Stomach (tissue), 9 donors: ENCODE measurements around the gene XYLT1. TPM values are rescaled to one million over a fixed set of nuclear protein-coding genes. Genes with fewer than 3 reads are reported as not detected.

Experiments
- DNase-seq, 2 donors: peaks; one replicate each; pipeline versions ENCODE4 v3.0.0 to v3.0.0-alpha.2; 2013 to 2019
- H3K27ac ChIP-seq, 5 donors: fragments of 200-600 bp in 4 of 5; sonication (generic) in 4 of 5; one replicate each; pipeline ENCODE4 v1.5.1; 2013 to 2019; ENCODE audit warnings: mild to moderate bottlenecking in 1 of 5, moderate library complexity in 1 of 5
- H3K27me3 ChIP-seq, 3 donors: fragments of 200-600 bp; sonication (generic); one replicate each; pipeline ENCODE4 v1.5.1; 2017 to 2019; ENCODE audit warnings: mixed run types in 1 of 3
- H3K36me3 ChIP-seq, 4 donors: fragments of 200-600 bp; sonication (generic); 1 replicate in 3 of 4; 2 replicates in 1 of 4; pipeline ENCODE4 v1.5.1; 2016 to 2019
- H3K4me1 ChIP-seq, 4 donors: fragments of 200-600 bp; sonication (generic); one replicate each; pipeline ENCODE4 v1.5.1; 2016 to 2019
- H3K4me3 ChIP-seq, 4 donors: fragments of 200-600 bp; sonication (generic) in 3 of 4; one replicate each; pipeline ENCODE4 v1.5.1; 2016 to 2019; ENCODE audit warnings: mild to moderate bottlenecking in 1 of 4
- H3K9me3 ChIP-seq, 4 donors: fragments of 200-600 bp; sonication (generic); one replicate each; pipeline ENCODE4 v1.5.1; 2016 to 2019
- CTCF ChIP-seq, 7 experiments: fragments of 450-650 bp in 4 of 7; fragments of 200-600 bp in 3 of 7; sonication (generic) in 3 of 7; IDR thresholded peaks; one replicate each; pipeline ENCODE4 v1.5.1; 2016 to 2019; ENCODE audit warnings: antibody characterized with exemption in 7 of 7, control low read depth in 2 of 7, mild to moderate bottlenecking in 1 of 7
- EP300 ChIP-seq: sonication (generic); formaldehyde crosslinking; IDR thresholded peaks from one replicate; pipeline ENCODE4 v1.6.1; 2017; ENCODE audit warnings: antibody characterized with exemption
- POLR2A ChIP-seq, 4 donors: fragments of 450-650 bp; IDR thresholded peaks; one replicate each; pipeline ENCODE4 v1.6.1; 2016; ENCODE audit warnings: antibody characterized with exemption in 4 of 4, control low read depth in 2 of 4, mild to moderate bottlenecking in 1 of 4, moderate library complexity in 1 of 4
- POLR2AphosphoS5 ChIP-seq, 3 donors: sonication (generic); formaldehyde crosslinking; IDR thresholded peaks; one replicate each; pipeline ENCODE4 v1.6.1; 2016; ENCODE audit warnings: antibody characterized with exemption in 3 of 3
- WGBS, 5 donors: extraction: QIAGEN DNeasy Blood & Tissue Kit in 3 of 5; methylation state at CpG; one replicate each; pipeline versions ENCODE4 v1.1.5 to v1.1.7; 2013 to 2018; 5-methylcytosine and 5-hydroxymethylcytosine counted together
- intact Hi-C: fragments of 100-400 bp; cut with DNase I; formaldehyde crosslinking; loops from one replicate; pipeline ENCODE4 v1.15.1; 2023; ENCODE audit warnings: low total_unique reads
- polyA plus RNA-seq, 3 donors: library from polyadenylated mRNA; stranded (reverse); fragments of 200-250 nt; gene quantifications; one replicate each; pipeline ENCODE4 v1.2.3, GENCODE V29; 2013
- total RNA-seq, 5 donors: library from RNA; depleted of rRNA; stranded (reverse); fragments of >200 nt; gene quantifications; one replicate each; pipeline versions ENCODE4 v1.1.0 to v1.2.3, GENCODE V29; 2014 to 2016
- donor health status: healthy with polysubstance abuse.
- donor health status: Bipolar disorder and iron deficiency.
- donor health status: healthy.

The XYLT1 gene
- total and polyA plus RNA-seq, 8 donors: 0.87 to 59.5 (median 9.5) TPM

GRCh38 chr16:17257426-17258023 lies 213.2 kb downstream of the XYLT1 start:
- WGBS, 5 donors: 87 to 92% (median 91%) methylated on average over 13 of the region's 13 CpGs
- H3K36me3 ChIP-seq: peaks cover 0 to 14% (median 6%) of the 10 kb centered on the region in 4 donors
- no peaks in the 10 kb centered on the region for H3K27me3 ChIP-seq
- no peaks in the 10 kb centered on the region for H3K9me3 ChIP-seq
- H3K4me1 ChIP-seq: peaks cover 0 to 8% (median 5%) of the 10 kb centered on the region in 4 donors
- no peak overlapping the region for H3K4me3 ChIP-seq
- intact Hi-C loops: no loop called here
- TF ChIP-seq EP300 (no peak), CTCF (IDR thresholded peaks at IDR 0.05) (no peak), POLR2A (IDR thresholded peaks at IDR 0.05) (no peak), POLR2AphosphoS5 (IDR thresholded peaks at IDR 0.05) (no peak)
- no peak overlapping the region for H3K27ac ChIP-seq
- no peak for DNase-seq

GRCh38 chr16:17252701-17253100 lies 218.1 kb downstream of the XYLT1 start:
- TF ChIP-seq CTCF (IDR thresholded peaks at IDR 0.05): no peak
- no peak for TF ChIP-seq EP300
- no peak for TF ChIP-seq POLR2AphosphoS5 (IDR thresholded peaks at IDR 0.05)
- no peak for TF ChIP-seq POLR2A (IDR thresholded peaks at IDR 0.05)
- no peaks in the 10 kb centered on the region for H3K27me3 ChIP-seq
- H3K27ac ChIP-seq: no peak overlapping the region
- no peak for DNase-seq
- H3K36me3 ChIP-seq: peaks cover 0 to 8% (median 0%) of the 10 kb centered on the region in 4 donors
- intact Hi-C loops: no loop called here
- no peaks in the 10 kb centered on the region for H3K9me3 ChIP-seq
- H3K4me1 ChIP-seq: peaks cover 0 to 1% (median 0%) of the 10 kb centered on the region in 4 donors
- 92 to 98% (median 96%) methylated on average over 3 of the region's 3 CpGs for WGBS, 5 donors
- no peak overlapping the region for H3K4me3 ChIP-seq

GRCh38 chr16:17252064-17252463 lies 218.7 kb downstream of the XYLT1 start:
- 87 to 94% (median 90%) methylated on average over 6 to 7 of the region's 7 CpGs for WGBS, 5 donors
- intact Hi-C loops: no loop called here
- TF ChIP-seq EP300 (no peak), CTCF (IDR thresholded peaks at IDR 0.05) (no peak), POLR2A (IDR thresholded peaks at IDR 0.05) (no peak), POLR2AphosphoS5 (IDR thresholded peaks at IDR 0.05) (no peak)

GRCh38 chr16:17251496-17251895 lies 219.3 kb downstream of the XYLT1 start:
- Histone ChIP-seq H3K27ac (no peak overlapping the region), H3K36me3 (no peaks in the 10 kb centered on the region), H3K4me1 (peaks cover 5 to 13% (median 9%) of the 10 kb centered on the region in 4 donors), H3K27me3 (no peaks in the 10 kb centered on the region), H3K9me3 (no peaks in the 10 kb centered on the region), H3K4me3 (no peak overlapping the region)
- TF ChIP-seq POLR2AphosphoS5 (IDR thresholded peaks at IDR 0.05): no peak
- no peak for TF ChIP-seq CTCF (IDR thresholded peaks at IDR 0.05)
- TF ChIP-seq EP300: no peak
- no peak for TF ChIP-seq POLR2A (IDR thresholded peaks at IDR 0.05)
- no peak for DNase-seq
- intact Hi-C loops: no loop called here
- 76 to 93% (median 89%) methylated on average over 6 of the region's 6 CpGs for WGBS, 5 donors

More at GRCh38 chr16:17252064-17252463, 218.7 kb downstream of the XYLT1 start:
- no peaks in the 10 kb centered on the region for H3K27me3 ChIP-seq
- H3K4me3 ChIP-seq: no peak overlapping the region
- peaks cover 0 to 5% (median 0%) of the 10 kb centered on the region in 4 donors for H3K36me3 ChIP-seq
- DNase-seq: no peak
- H3K4me1 ChIP-seq: peaks cover 3 to 7% (median 4%) of the 10 kb centered on the region in 4 donors
- no peak overlapping the region for H3K27ac ChIP-seq
- H3K9me3 ChIP-seq: no peaks in the 10 kb centered on the region
